A549 treated with AZD9567 at 1 μM for 4 hours (cell line): ENCODE data around the gene SDE2. TPM values are rescaled to one million over a fixed set of nuclear protein-coding genes. Genes with fewer than 3 reads are reported as not detected.

Source experiments
- total RNA-seq: library from RNA; stranded (reverse); fragments of 200-300 nt; extraction: Qiagen RNA extraction; gene quantifications from 5 replicates; pipeline ENCODE4 v1.2.3, GENCODE V29; 2022; ENCODE audit not compliant: insufficient read depth

SDE2 gene
- 6.8 to 10.6 TPM (median 7.6 TPM) in 5 replicates for total RNA-seq

DNA sequence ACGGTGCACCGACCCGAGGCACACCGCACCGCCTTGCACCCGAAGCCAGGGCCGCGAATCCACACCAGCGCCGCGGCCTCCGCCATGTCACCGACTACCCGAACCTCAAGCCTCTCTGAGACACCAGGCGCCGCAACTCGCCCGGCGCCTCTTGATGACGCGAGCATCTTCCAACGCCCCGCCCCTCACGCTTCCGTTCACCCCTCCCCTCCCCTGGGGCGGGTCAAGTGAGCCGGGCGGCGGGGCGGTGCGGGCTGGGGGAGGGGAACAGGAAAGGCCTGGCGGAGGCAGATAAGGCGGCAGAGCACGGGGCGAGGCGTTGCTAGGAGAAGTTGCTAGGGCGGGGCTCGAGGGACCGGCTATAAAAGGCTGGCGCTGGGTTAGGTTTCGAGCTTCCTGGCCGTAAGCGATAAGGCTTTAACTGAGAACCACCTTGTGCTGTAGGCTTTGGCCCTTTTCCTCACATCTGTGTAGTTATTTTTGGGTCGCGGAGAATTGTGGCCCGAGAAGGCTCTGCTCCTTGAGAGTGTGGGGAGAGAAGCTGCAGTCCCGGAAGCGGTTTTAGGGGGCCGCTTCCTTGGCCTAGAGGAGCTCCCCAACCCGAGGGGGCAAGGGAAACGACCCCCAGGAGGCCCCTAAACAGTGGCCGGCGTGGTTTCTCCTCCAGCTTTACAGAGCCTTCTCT is at the start of gene SDE2:
TSS of gene SDE2 (minus strand) at position 117 of the 685 bp plus-strand sequence. CDS start at position 86, 31 bp downstream.

DNA sequence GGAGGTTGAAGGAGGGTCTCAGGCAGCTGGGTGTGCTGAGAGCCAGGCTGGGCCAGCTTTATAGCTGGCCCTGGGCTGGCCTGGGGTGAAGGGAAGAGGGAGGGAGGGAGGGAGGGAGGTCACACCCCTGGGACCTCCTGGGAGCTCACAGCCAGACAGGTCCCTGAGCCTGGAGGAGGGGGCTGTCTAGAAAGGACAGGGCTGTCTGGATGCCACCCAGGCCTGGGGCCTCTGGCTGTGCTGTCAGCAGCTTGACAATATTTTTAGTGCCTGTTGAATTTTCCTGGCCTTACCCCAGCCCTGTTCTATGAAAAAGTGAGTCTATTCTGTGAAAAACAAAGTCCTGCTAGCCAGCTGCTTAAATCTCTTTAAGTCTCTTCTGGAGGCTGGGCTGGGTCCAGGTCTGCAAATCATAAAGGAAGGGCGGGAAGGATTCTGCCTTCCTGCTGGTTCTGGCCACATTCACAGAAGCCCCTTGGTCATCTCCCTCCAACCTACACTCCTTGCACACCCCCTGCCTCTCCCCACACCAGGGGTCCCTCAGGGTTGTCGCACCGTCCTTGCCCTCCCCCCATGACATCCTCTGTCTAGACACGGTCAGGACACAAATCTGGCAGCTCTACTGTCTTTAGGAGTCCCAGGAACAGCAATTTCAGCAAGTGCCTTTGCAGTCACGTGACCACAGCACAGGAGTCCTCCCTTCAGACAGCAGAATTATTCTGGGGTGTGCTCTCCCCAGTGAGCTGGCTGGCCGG is 57.8 kb downstream of the SDE2 start, which contains the start of gene LEFTY2:
TSS of gene LEFTY2 (minus strand) at position 34 of the 755 bp plus-strand sequence. CDS start 80 bp downstream, outside the sequence.

Other genes with a start within 250 kb of the SDE2 start
- 234 to 517 TPM (median 255 TPM) in 5 replicates for gene SRP9, start 221.5 kb downstream of the SDE2 start, total RNA-seq
- gene EPHX1, start 189.2 kb downstream of the SDE2 start, total RNA-seq: 193 to 297 TPM (median 215 TPM) in 5 replicates
- 5.2 to 6.5 TPM (median 5.3 TPM) in 5 replicates for gene TMEM63A, start 117.0 kb downstream of the SDE2 start, total RNA-seq
- 0.55 to 1.2 TPM (median 0.95 TPM) in 4 of 5 replicates, not detected in the other for gene LEFTY1, start 110.2 kb downstream of the SDE2 start, total RNA-seq
- 53.6 to 63.4 TPM (median 57.8 TPM) in 5 replicates for gene PYCR2, start 75.1 kb downstream of the SDE2 start, total RNA-seq
- 0.13 to 0.25 TPM (median 0.15 TPM) in 3 of 5 replicates, not detected in the others for gene LEFTY2, start 58.1 kb downstream of the SDE2 start, total RNA-seq
- gene H3-3A, start 63.4 kb upstream of the SDE2 start, total RNA-seq: 407 to 479 TPM (median 458 TPM) in 5 replicates
- 20.4 to 35.3 TPM (median 27.2 TPM) in 5 replicates for gene ACBD3, start 187.4 kb upstream of the SDE2 start, total RNA-seq
- gene MIXL1, start 224.3 kb upstream of the SDE2 start, total RNA-seq: 0.06 TPM in 1 of 5 replicates, not detected in the others